NCI-H82 treated with DMSO at 0.1 percent for 48 hours (cell line): ENCODE data around the gene CDKL5.

Source experiments
- DNase-seq: peaks from one replicate; lab custom pipeline; 2025; ENCODE audit not compliant: unreplicated experiment; lab: John Stamatoyannopoulos, UW

CDKL5 gene

DNA sequence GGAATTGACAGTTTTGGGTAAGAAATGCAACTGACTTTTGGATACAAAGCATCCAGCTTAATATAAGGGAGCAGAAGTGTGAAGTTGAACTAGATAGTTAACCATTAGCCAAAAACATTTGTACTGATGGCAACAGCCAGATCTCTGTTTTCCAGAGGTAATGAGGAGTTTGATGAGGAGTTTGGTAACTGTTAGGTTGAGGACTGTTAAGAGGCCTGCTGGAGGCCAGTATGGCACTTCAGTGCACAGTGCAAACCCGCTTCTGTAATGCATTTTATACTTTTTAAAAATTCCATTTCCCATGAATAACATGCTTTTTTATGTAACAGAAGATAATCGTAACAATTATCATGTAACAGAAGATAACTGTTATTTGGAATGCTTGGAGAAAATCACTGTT is 30.0 kb downstream of the CDKL5 start:
- no peak for DNase-seq

DNA sequence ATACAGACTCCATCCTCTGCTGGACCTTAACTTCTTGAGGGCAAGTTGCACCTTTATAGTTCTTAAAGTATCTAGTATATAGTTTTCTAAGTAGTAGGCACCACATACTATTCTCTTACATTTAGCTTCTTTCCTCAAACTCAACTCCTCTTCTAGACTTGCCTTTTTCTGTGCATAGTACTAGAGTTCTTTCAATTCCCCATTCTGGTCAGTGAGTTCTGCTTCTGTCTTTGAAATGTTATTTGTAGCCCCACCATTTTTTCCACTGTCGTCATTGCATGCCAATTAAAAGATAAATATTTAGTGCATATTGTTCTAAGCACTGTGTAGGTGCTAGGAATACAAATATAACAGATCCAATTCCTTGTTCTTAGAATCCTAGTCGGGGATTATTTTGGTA is 31.6 kb downstream of the CDKL5 start:
- no peak for DNase-seq

DNA sequence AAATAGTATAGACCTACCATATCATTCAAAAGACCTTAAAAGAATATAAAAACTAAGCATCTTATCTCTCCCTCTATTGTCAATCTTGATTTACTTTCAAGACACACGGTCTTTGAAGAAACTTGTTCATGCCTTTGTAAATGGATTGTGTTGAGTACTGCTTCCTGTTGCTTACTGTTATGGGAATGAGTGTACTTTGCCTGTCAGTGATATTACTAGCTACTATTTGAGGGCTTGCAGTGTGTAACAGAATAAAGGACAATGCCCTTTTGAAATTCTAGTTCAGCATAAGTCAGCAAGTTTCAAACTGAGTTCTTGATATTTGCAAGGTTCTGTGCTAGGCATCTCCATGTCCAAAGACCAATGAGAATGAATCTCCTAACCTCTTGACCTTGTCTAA is 36.0 kb downstream of the CDKL5 start:
- no peak for DNase-seq

DNA sequence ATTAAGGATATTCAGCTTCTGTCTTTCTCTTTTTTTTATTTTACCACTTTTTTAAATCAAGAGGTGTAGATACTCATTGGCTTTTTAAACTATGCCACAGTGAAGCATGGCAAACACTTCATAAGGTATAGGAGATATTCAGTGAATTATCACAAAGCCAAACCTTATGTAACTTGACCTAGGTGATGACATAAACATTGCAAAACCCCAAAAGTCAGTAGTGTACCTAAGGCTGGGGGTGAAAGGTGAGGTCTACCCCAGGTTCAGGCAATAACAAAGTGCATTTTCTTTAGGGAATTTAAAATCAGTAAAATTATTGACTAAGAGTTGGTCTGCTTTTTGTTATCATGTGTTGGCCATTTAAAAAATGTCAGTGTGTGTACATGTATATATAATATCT is 39.1 kb downstream of the CDKL5 start:
- no peak for DNase-seq

GRCh38 chrX:18465051-18465450 is 39.6 kb downstream of the CDKL5 start:
- DNase-seq = no peak

DNA sequence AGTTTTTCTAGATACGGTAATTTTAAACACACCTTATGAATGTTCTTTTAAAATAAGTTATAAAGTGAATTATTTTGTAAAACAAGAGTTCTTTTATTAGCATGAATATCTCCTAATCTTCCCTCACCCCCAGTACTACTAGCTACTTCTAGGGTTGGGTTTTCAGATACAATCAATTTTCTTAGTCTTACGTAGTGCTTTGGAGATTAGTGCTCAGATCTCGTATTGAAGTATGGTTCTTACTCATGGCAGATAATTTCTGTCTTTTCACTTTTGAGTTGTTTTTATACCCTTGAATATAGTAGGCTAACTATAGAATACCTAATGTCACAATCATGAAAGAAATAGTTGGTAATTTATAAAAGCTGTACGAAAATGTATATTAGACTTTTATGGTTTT is 43.2 kb downstream of the CDKL5 start:
- DNase-seq = no peak

DNA sequence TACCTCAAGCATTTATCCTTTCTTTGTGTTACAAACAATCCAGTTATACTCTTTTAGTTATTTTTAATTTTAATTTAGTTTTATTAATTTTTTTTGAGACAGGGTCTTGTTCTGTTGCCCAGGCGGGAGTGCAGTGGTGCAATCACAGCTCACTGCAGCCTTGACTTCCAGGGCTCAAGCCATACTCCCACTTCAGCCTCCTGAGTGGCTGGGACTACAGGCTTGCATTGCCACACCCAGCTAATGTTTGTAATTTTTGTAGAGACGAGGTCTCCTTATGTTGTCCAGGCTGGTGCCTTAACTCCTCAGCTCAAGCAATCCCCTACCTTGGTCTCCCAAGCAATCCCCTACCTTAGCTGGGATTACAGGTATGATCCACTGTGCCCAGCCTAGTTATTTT is 45.9 kb downstream of the CDKL5 start:
- DNase-seq = no peak

- no peak for DNase-seq
These were observed 65.6 kb downstream of the CDKL5 start for GRCh38 chrX:18490806-18491555.

DNA sequence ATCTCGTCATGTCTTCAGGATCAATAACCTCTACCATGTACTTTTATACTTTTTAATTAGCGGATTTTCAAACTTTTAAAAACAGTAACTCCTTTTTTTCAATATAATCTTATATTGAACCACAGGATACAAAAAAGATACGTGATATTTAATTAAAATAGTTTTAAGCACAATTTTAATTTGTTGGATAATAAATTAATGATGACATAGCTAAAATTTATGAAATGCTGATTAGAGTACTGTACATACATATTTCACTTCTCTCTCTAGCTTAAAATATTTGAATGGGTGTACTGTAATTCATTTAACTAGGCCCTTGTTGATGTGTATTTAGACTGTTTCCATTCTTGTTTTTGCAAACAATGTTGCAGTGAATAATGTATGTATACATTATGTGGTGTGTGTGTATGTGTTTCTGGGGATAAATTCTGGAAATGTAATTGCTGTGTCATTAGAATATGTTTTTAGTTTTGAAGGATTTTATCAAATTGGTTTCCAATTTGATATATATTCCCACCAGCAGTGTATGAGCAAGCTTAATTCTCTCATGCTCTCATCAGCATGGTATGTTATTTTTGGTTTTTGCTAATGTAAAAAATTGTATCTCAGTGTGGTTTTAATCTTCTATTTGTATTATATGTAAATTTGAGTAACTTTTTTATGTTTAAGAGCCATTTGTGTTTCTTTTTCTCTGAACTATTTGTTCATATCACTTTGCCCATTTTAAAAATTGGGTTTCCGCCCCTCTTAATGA is 66.4 kb downstream of the CDKL5 start:
- no peak for DNase-seq

- no peak for DNase-seq
These were observed 109.5 kb downstream of the CDKL5 start for GRCh38 chrX:18534949-18535348.

- DNase-seq = no peak
These were observed 111.7 kb downstream of the CDKL5 start for GRCh38 chrX:18537068-18537467.

DNA sequence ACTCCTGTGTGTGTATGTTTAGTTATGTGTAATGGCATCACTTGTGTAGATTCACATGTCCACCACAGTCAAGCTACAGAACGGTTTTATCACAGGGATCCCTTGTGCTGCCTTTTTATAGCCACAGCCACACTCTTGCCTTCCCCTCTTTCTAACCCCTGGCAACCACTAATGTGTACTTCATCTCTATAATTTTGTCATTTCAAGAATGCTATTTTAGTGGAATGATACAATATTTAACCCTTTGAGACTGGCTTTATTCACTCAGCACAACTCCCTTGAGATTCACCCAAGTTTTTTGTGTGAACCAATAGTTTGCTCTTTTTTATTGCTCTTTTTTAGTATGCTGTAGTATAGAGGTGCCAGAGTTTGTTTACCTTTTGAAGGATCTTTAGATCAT is 112.1 kb downstream of the CDKL5 start:
- no peak for DNase-seq

DNA sequence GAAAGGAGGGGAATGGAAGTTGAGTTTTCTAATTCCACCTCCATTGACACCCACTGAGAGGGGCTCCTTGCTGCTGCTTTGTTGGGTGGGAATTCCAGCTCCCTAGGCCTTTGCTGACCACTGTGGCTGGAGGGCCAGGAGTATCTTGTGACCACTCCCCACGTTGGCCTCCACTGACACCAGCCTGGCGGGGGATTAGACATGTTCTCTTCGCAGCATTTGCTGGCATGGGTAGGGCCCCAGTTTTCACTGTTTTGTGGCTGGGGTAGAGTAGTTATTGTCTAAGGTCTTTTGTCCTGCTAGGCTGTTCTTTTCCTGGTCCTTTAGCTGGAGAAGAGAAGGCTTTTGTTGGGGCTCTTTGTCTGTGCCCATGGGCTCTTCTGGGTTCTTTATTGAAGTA is 116.7 kb downstream of the CDKL5 start:
- DNase-seq = no peak

- no peak for DNase-seq
These were observed 117.5 kb downstream of the CDKL5 start for GRCh38 chrX:18542905-18543304.

DNA sequence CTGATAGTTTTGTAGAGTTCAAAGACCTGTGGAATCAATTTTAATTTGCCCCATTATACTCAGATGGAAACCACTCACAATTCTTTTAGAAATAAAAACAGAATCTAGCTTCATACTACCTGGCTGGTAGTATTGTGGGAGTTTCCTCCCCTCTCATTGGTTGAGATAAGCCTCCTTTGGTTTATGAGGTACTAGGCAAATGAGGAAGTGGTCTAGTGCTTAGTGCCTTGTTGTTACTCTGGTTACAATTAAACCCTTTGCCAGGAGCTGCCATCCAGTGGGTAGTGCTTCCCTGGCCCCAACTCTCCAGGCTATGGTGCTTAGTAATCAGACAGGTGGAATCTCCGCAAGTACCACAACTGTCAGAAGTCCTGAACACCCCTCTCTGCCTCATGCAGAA is 118.3 kb downstream of the CDKL5 start:
- no peak for DNase-seq

DNA sequence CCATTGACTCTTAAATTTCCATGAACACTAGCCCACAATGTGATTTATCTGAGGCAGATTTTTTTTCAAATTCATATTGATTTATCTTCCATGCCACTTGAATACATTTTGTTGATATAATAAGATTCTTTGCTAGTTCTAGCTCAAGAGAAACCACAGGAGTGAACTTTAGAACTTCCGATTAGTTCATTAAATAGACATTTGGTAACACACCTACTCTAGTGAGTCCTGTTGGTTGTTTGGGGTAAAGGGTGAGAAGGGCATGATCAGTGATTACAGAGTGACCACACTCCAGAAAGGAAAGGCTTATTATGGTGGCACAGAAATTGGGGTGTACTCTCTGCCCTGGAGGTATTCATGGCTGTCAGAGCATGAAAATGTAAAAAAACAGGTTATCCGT is 120.4 kb downstream of the CDKL5 start:
- no peak for DNase-seq

DNA sequence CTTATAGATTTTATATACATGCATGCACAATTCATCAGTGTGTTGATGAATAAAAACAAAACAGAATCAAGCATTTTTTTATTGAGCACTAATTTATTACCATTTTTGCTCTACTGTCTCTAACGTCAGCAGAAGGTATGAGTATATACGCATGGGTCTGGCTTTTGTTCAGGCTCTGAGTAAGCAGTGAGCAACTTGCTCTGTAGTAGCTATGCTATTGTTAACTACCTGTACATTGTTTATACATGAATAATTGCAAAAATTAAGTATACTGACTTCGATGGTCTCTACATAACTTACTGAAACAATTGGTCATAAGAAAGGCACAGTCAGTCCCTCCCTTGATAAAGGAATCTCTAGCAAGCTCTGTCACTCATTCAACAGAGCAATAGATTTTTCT is 123.6 kb downstream of the CDKL5 start:
- DNase-seq = no peak

GRCh38 chrX:18549643-18550042 is 124.2 kb downstream of the CDKL5 start:
- no peak for DNase-seq

DNA sequence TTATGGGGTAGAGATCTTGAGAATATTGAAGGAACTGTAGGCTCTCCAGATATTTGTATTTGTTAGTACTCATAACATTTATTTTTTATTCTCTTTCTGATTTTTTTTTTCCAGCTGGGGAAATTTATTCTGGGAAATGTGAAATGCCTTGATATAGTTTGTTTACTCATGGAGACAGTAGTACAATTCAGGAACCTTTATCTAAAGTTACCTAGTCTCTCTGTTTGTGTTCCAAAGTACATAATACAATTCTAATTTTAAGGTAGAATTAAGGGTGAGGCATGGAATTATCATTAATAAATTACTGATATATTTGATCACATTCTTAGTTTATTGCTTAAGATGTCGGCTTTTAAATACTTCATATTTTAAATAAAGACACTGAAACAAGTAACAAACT is 132.5 kb downstream of the CDKL5 start:
- DNase-seq = no peak

- no peak for DNase-seq
These were observed 133.4 kb downstream of the CDKL5 start for GRCh38 chrX:18558799-18559198.

DNA sequence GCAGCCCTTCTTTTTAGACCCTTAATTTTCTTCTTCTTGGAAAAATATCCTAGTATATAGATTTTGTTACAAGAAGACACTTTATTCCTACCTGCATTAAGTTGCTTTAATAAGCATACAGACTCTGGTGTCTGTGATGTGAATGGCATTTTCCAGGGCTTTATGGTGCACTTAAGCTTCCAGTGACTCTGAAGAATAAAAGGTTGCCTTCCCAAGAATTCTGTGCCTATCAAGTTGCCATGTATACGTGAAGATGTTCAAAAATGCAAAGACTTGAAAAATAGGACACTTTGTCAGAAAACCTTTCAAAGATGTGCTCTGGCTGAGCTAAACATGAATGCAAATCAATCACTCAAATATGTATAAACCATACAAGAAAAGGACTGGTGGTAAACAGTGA is 135.6 kb downstream of the CDKL5 start:
- DNase-seq = no peak

- no peak for DNase-seq
These were observed 140.3 kb downstream of the CDKL5 start for GRCh38 chrX:18565727-18566126.

DNA sequence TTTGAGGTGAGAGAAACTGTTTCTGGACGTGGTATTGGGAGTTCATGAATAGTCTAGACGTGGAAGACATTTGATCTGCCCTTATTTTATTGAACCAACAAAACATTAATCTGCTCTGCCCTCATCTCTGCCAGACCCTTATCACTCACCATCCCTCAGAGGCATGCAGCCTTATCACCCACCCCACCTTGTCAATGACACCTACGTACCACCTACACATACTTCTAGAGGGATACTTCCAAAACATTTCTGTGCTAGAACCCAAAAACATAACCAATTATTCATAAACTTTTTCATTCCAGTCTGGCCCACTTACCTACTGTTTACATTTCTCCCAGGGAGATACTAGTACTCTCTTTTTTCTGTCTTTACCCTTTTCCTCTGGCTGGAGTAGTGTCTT is 141.3 kb downstream of the CDKL5 start:
- DNase-seq = no peak
